Measurements from ENCODE around the gene SOST.

SOST gene

GRCh38 chr17:43774304-43775250 lies 16.0 kb upstream of the SOST start:
- no peak for DNase-seq

- no peak for DNase-seq
Observed at GRCh38 chr17:43772877-43773648, 14.5 kb upstream of the SOST start.

GRCh38 chr17:43771463-43771862 lies 12.9 kb upstream of the SOST start:
- DNase-seq = no peak

GRCh38 chr17:43770957-43771356 lies 12.4 kb upstream of the SOST start:
- DNase-seq = no peak

- DNase-seq = no peak
Observed at GRCh38 chr17:43769859-43770258, 11.3 kb upstream of the SOST start.

GRCh38 chr17:43769426-43769825 lies 10.8 kb upstream of the SOST start:
- DNase-seq = no peak

- DNase-seq = no peak
Observed at GRCh38 chr17:43768943-43769342, 10.4 kb upstream of the SOST start.

- no peak for DNase-seq
Observed at GRCh38 chr17:43768382-43768781, 9.8 kb upstream of the SOST start.

- no peak for DNase-seq
Observed at GRCh38 chr17:43767713-43768059, 9.1 kb upstream of the SOST start.

- no peak for DNase-seq
Observed at GRCh38 chr17:43767053-43767712, 8.6 kb upstream of the SOST start.

- peak; percentile 28 for DNase-seq
Observed at GRCh38 chr17:43766413-43767052, 7.9 kb upstream of the SOST start.

- peak; percentile 87 for DNase-seq
Observed at GRCh38 chr17:43760254-43760852, 1.8 kb upstream of the SOST start.

- no peak for DNase-seq
Observed at GRCh38 chr17:43759836-43760235, 1.2 kb upstream of the SOST start.

- no peak for DNase-seq
Observed at GRCh38 chr17:43758086-43758485, 505 bp downstream of the SOST start.

- no peak for DNase-seq
Observed at GRCh38 chr17:43757171-43757660, 1.4 kb downstream of the SOST start.

- no peak for DNase-seq
Observed at GRCh38 chr17:43756201-43756600, 2.4 kb downstream of the SOST start.

- no peak for DNase-seq
Observed at GRCh38 chr17:43755389-43755875, 3.2 kb downstream of the SOST start.

GRCh38 chr17:43754947-43755346 lies 3.6 kb downstream of the SOST start:
- DNase-seq = no peak

GRCh38 chr17:43753493-43754129 lies 5.0 kb downstream of the SOST start:
- no peak for DNase-seq

GRCh38 chr17:43750153-43750552 lies 8.4 kb downstream of the SOST start:
- DNase-seq = no peak

GRCh38 chr17:43745541-43745940 lies 13.1 kb downstream of the SOST start:
- DNase-seq = peak; percentile 10

- no peak for DNase-seq
Observed at GRCh38 chr17:43741636-43742035, 17.0 kb downstream of the SOST start.

Data from NCI-H2171 (cell line).